ENCODE results near the gene DTNB.

DTNB gene

DNA sequence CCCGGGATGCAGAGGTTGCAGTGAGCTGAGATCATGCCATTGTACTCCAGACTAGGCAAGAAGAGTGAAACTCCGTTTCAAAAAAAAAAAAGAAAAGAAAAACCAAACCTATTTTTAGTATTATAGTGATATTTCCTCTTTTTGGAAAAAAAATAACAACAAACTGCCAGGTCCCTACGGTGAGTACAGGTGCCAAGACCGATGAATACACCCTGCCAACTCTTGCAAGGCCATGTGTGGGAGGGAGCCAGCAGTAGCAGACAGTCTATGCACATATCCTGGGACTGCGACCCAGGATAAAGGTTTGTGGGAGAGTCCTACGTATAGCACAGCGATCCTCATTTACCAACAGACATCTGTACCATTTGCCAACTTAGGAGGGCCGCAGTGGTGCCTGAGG is 262.1 kb downstream of the DTNB start:
- Histone ChIP-seq H3K9ac (ENCODE audit: low read length) (no peak overlapping the region), H3K27ac (ENCODE audit: low read depth, low read length) (peak overlapping the region; percentile 56), H3K36me3 (ENCODE audit: low read length) (no peaks in the 10 kb centered on the region), H3K4me2 (ENCODE audit: low read depth, low read length, poor library complexity, severe bottlenecking) (peak overlapping the region; percentile 42), H3F3A (ENCODE audit: insufficient read depth) (peaks cover 57% of the 10 kb centered on the region), H4K20me1 (ENCODE audit: low read depth, low read length) (no peaks in the 10 kb centered on the region), H3K9me3 (ENCODE audit: insufficient read depth, low read length) (no peaks in the 10 kb centered on the region), H3K9me2 (replicated peaks; ENCODE audit: insufficient read depth, low read length) (no peaks in the 10 kb centered on the region), H2AFZ (ENCODE audit: low read depth, low read length, severe bottlenecking) (no peak overlapping the region), H3K79me2 (ENCODE audit: insufficient read depth, low read length) (no peaks in the 10 kb centered on the region), H3K27me3 (ENCODE audit: low read length) (no peaks in the 10 kb centered on the region), H3K4me3 (ENCODE audit: insufficient read depth, low read length, poor library complexity, severe bottlenecking) (no peak overlapping the region)
- TF ChIP-seq, protein P1, sequence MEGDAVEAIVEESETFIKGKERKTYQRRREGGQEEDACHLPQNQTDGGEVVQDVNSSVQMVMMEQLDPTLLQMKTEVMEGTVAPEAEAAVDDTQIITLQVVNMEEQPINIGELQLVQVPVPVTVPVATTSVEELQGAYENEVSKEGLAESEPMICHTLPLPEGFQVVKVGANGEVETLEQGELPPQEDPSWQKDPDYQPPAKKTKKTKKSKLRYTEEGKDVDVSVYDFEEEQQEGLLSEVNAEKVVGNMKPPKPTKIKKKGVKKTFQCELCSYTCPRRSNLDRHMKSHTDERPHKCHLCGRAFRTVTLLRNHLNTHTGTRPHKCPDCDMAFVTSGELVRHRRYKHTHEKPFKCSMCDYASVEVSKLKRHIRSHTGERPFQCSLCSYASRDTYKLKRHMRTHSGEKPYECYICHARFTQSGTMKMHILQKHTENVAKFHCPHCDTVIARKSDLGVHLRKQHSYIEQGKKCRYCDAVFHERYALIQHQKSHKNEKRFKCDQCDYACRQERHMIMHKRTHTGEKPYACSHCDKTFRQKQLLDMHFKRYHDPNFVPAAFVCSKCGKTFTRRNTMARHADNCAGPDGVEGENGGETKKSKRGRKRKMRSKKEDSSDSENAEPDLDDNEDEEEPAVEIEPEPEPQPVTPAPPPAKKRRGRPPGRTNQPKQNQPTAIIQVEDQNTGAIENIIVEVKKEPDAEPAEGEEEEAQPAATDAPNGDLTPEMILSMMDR (IDR thresholded peaks at IDR 0.05; ENCODE audit: insufficient read depth, low read length, poor library complexity, severe bottlenecking): no peak

DNA sequence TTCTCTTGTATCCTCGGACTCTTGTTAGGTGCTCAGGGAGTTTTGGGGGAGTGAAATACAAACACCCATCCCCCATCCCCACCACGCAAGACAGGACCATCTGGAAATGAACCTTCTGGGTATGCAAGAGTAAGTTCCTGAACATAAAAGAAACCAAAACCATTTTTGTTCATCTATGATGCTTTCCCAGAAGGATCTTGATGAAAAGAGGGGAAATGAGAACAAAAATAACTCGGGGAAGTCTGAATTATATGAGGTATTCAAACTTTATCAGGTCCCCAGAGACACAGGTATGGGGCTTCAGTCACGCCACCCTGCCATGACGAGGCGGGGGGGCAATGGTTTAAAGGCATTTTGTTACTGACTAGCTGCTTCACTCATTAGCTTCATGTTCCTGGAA is 263.0 kb downstream of the DTNB start:
- TF ChIP-seq, protein P1 (IDR thresholded peaks at IDR 0.05; ENCODE audit: insufficient read depth, low read length, poor library complexity, severe bottlenecking): no peak
- no peak for TF ChIP-seq EZH2phosphoT487 (conservative IDR thresholded peaks at IDR 0.05; ENCODE audit: low read length)

DNA sequence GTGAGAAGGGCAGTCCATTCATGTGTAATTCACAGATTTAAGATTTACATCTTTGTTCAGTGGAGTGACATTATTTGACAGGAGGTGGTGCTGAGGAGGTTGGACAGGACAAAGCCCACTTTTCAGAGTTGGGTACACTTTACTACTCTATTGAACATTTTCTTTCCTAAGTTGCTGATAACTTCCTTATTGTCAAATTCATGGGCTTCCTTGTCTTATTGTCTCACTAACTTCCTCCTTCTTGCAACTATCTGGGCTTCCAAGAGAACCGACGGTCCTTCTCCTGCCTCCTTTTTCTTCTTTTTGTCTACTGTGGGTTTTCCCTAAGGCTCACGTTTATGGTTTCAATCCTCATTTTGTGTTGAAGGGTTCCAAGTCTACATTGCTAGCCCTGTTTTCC is 263.9 kb downstream of the DTNB start:
- no peaks in the 10 kb centered on the region for H3K36me3 ChIP-seq (ENCODE audit: low read length)
- H2AFZ ChIP-seq (ENCODE audit: low read depth, low read length, severe bottlenecking): no peak overlapping the region
- no peaks in the 10 kb centered on the region for H3K27me3 ChIP-seq (ENCODE audit: low read length)
- peaks cover 62% of the 10 kb centered on the region for H3F3A ChIP-seq (ENCODE audit: insufficient read depth)
- no peak overlapping the region for H3K9ac ChIP-seq (ENCODE audit: low read length)
- no peaks in the 10 kb centered on the region for H3K9me2 ChIP-seq (replicated peaks; ENCODE audit: insufficient read depth, low read length)
- H3K9me3 ChIP-seq (ENCODE audit: insufficient read depth, low read length): no peaks in the 10 kb centered on the region
- 0 out of 2 replicates have a peak overlapping the region, but pooled peaks have one; percentile 26 for H3K27ac ChIP-seq (ENCODE audit: low read depth, low read length)
- H4K20me1 ChIP-seq (ENCODE audit: low read depth, low read length): no peaks in the 10 kb centered on the region
- no peak overlapping the region for H3K4me2 ChIP-seq (ENCODE audit: low read depth, low read length, poor library complexity, severe bottlenecking)
- no peaks in the 10 kb centered on the region for H3K79me2 ChIP-seq (ENCODE audit: insufficient read depth, low read length)
- no peak for TF ChIP-seq EZH2phosphoT487 (conservative IDR thresholded peaks at IDR 0.05; ENCODE audit: low read length)
- TF ChIP-seq, protein P1 (IDR thresholded peaks at IDR 0.05; ENCODE audit: insufficient read depth, low read length, poor library complexity, severe bottlenecking): no peak
- no peak overlapping the region for H3K4me3 ChIP-seq (ENCODE audit: insufficient read depth, low read length, poor library complexity, severe bottlenecking)

More for the DNA sequence above, 263.0 kb downstream of the DTNB start:
- Histone ChIP-seq H3K36me3 (ENCODE audit: low read length) (no peaks in the 10 kb centered on the region), H3K9me3 (ENCODE audit: insufficient read depth, low read length) (no peaks in the 10 kb centered on the region), H3K4me2 (ENCODE audit: low read depth, low read length, poor library complexity, severe bottlenecking) (peak overlapping the region; percentile 42), H3K27ac (ENCODE audit: low read depth, low read length) (peak overlapping the region; percentile 56), H4K20me1 (ENCODE audit: low read depth, low read length) (no peaks in the 10 kb centered on the region), H3K9ac (ENCODE audit: low read length) (no peak overlapping the region), H3K4me3 (ENCODE audit: insufficient read depth, low read length, poor library complexity, severe bottlenecking) (no peak overlapping the region), H3K9me2 (replicated peaks; ENCODE audit: insufficient read depth, low read length) (no peaks in the 10 kb centered on the region), H3K79me2 (ENCODE audit: insufficient read depth, low read length) (no peaks in the 10 kb centered on the region), H2AFZ (ENCODE audit: low read depth, low read length, severe bottlenecking) (no peak overlapping the region), H3F3A (ENCODE audit: insufficient read depth) (peaks cover 57% of the 10 kb centered on the region), H3K27me3 (ENCODE audit: low read length) (no peaks in the 10 kb centered on the region)
